HG03060 (cell line): ENCODE measurements around the gene TUBA4A.
A peak's percentile ranks its signal among the peaks of the same experiment; 100 is the strongest.

ENCODE experiments used
- ATAC-seq: cut with Tn5 transposase; IDR thresholded peaks from one replicate; pipeline ENCODE4 v1.9.1; 2021; ENCODE audit warnings: low read depth, moderate number of reproducible peaks; ENCODE audit not compliant: unreplicated experiment

The TUBA4A gene

DNA sequence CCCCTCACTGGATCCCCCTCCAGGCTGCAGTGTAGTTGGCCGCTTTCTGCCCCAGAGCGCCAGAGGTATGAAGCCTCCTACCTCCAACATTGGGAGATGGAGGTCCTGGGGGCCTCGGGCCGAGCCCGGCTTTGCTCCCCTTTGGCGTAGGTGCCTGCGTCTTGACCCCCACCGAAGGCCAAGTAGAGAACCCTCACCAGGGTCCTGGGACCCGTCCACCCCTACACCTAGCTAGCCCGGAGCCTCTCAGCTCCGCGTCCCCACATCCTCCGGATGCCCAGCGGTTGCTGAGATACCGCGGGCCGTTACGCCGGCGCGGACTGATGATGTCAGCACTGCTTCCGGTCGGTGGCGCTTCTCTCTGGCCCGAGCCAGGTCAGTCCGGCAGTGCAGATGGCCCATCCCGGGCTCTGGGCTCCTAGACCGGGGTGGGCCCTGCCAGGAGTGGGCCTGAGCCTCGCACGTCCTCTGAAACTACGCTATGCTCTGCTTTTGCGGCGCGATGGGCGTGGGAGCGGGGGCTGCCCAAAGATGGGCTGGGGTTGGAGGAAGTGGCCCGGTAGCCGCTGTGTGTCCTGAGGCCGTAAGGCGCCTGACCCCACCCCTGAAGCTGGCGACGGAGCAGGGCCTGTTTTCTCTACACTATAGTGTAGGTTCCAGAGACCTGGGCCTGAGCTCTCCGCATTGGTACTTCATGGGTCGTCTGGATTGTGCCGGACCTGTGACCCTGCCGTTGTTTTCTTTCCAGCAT is 8.4 kb downstream of the TUBA4A start, which contains the start of the genes GLB1L and STK16:
TSS of gene GLB1L (minus strand) at position 297 of the 751 bp plus-strand sequence. CDS start 1,871 bp downstream, outside the sequence.
TSS of gene STK16 (plus strand) at position 332 of the 751 bp plus-strand sequence. CDS start 521 bp downstream, outside the sequence.
- ATAC-seq = peak; percentile 52

DNA sequence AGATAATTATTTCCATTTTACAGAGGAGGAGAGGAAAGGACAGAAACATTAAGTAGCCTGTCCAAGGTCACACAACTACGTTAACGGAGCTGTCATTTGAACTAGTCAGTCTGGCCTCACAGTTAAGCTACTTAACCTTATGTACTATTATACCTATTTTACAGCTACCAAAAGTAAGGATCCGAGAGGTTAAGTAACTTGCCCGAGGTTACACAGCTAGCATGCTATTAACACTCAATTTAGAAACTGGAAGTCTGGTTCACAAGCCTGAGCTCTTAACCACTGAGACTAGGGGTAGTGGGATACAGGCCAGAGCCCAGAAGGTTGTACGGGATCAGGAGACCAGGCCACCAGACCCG is 8.9 kb downstream of the TUBA4A start:
- no peak for ATAC-seq

- ATAC-seq = no peak
Observed at GRCh38 chr2:219243291-219243761, 10.4 kb downstream of the TUBA4A start.

- ATAC-seq = no peak
Observed at GRCh38 chr2:219234331-219234730, 19.4 kb downstream of the TUBA4A start.

- no peak for ATAC-seq
Observed at GRCh38 chr2:219230059-219230540, 23.6 kb downstream of the TUBA4A start.

- ATAC-seq = peak; percentile 92
Observed at GRCh38 chr2:219229305-219230058, 24.2 kb downstream of the TUBA4A start, which contains the start of the genes ANKZF1 and ATG9A. TSS of gene ANKZF1 (plus strand) at chr2:219229806. CDS start at chr2:219230258, 452 bp downstream. TSS of gene ATG9A (minus strand) at chr2:219229636. CDS start at chr2:219228024, 1,612 bp downstream.

DNA sequence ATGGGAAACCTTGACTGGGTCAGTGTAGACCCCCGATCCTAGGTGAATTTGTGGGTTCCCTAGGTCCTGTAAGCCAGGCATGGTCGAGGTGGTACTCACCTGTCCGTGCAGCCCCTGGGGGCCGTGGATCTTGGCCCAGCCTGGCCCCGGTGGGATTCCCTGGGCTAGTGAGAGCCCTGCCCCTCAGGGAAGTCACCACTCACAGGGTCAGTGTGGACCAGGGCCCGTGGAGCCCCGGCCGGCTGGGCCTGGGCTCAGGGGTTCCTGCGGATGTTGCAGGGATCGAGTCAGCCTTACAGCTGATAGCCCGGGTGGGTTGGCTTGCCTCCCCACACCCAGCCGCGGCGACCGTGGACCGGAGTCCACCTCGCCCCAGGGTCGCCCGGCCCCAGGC is 24.8 kb downstream of the TUBA4A start:
- ATAC-seq = no peak

DNA sequence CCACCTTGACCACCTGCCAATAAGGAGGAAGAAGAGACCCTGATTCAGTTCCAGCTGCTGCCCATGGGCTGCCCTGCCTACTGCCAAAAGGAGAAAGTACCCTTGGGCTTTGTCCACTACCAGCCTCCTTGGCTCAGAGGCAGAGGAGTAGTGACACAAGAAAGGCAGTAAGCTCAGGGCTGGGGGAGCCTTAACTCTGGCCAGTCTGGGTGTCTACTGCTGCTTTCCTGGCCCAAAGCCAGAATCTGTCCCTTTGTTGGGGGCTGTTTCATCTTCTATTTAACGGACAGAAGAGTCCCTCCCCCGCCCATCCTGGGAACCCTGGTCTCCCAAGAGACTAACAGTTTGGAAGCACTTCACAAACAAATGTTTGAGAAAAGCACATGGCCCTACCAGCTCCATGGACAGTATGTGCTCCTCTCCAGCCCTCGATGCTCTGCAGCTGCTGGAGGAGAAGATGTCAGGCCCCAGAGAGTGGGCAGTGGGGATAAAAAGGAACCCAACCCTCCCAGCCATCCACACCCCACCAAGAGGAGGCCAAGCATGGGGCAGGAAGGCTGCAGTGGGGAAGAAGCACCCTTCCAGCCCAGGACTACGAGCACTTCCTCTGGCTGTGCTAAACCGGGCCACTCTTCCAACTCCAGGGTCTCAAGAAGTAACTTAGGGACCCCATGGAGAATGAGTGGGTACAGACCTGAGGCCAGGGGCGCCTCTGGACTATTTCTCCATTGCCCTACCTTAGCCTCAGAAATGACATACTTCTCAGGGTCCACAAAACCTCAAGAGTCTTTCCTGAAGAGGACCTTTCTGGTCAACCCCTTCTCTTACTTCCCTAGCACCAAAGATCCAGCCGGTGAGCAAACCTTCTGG is 25.4 kb downstream of the TUBA4A start:
- no peak for ATAC-seq

DNA sequence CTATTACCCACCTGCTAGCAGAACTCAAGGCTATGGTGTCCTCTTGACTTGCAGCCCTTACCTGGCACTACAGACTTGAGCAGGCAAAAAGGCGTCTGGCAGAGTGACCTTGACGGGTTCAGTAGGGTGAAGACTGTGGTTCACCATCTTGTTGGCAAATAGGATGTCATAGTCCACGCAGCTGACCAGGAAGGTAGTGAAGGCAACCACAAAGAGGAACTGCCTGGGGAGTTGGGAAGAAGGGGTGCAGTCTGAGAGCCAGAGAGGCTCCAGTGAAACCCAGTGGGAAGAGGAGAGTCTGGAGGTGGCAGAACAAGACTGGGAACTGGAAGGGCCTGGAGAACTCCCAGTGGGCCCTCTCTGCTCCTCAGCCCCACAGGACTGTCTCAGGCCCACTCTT is 28.4 kb downstream of the TUBA4A start:
- no peak for ATAC-seq

DNA sequence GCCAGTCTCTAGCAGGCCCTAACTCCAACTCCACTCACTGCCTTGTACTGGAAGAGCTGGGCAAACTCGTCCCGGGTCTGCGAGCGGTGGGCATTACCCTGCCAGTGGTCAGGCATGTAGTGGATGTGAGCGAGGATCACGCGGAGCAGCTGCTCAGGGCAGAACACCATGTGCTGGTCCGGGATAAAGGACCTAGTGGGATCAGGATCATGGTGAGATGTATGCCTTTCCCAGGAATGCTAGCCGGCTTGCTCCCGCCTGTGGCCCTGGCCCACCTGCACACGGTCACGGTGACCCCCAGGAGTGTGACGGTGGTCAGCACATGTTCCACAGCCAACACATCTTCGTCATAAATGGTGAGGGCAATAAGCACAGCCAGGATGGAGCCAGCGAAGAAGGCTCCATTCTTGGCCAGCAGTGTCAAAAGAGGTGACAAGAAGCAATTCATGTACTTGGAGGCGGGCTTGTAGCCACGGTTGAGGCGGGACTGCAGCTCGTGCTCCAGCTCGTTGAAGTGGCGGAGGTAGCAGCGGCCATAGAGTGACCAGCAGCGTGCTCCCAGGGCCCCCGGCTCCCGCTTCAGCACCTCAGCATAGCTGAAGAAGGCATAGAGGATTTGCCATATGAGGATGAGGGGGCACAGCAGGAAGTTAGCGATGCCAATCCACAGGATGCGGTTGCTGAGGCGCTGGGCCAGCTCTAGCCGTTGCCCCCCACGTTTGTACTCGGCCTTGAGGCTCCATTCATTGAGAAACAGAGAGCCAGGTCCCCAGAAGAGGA is 29.7 kb downstream of the TUBA4A start:
- ATAC-seq = no peak

- ATAC-seq = no peak
Observed at GRCh38 chr2:219221957-219222518, 31.7 kb downstream of the TUBA4A start.

- no peak for ATAC-seq
Observed at GRCh38 chr2:219220652-219221402, 32.9 kb downstream of the TUBA4A start.

- ATAC-seq = no peak
Observed at GRCh38 chr2:219219784-219220532, 33.8 kb downstream of the TUBA4A start.

DNA sequence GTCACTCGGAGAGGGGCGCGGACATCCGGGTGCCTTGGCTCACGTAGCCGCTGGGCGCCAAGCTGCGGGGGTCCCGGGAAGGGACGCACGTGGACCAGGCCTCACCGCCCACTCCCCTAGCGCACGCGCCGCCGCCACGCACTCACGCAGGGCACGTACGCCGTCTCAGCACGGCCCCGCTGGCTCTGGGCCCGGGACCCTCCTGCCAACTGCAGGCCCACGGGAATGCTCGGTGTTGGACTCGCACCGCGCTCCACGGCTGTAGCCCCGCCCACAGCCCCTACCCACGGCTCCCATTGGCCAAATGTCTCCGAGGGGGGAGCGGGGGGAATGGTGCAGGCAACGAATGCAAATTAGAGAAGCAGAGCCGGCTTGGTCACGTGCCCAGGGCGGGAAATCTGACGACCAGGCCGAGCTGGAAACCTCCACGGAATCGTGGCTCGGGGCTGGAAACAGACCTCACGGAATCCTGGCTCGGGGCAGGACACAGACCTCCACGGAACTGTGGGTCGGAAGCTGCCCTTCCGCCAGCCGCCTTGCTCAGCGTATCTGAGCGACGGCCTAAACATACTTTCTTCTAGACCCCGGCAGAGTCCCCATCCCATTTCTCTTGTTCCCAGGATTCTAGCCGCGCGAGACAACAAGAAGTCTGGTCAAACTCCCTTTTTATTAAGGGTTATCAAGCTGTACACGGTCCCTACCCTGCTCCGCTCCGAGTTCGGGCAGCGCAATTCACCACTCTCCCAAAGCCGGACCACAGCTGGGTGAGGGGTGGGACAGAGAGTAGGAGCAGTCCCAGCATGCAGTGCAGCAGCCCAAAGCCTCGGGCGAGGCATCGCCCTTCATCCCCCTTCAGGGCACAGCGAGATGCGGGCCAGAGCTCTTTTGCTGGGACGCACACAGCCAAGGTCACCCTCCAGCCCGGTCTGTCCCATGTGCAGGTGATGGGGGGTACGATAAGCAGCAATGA is 34.7 kb downstream of the TUBA4A start, which contains the start of gene ABCB6:
TSS of gene ABCB6 (minus strand) at position 227 of the 970 bp plus-strand sequence. CDS start 285 bp downstream, outside the sequence.
- peak; percentile 53 for ATAC-seq

DNA sequence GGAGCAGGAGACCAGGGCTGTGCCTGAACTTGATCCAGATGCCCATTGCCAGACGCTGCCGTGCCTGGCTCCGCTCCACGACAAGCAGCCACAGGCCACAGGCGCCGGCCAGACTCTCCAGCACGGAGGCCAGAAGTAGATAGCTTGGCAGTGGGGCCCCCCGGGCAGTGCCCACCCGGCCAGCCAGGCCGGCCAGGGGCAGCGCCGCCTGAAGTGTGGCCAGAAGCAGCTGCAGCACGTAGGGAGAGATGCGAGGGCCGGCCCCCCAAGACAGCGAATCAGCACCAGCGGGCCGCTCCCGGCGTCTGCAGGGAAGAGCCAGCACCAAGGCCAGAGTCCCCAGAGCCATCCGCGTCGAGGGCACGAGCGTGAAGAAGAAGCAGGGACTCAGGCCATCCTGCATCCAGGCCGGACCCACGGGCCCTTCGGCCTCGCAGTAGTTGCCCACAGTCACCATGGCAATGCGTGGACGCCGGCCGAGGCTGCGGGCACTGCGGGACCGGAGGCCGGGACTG is 35.4 kb downstream of the TUBA4A start:
- ATAC-seq = peak; percentile 12

DNA sequence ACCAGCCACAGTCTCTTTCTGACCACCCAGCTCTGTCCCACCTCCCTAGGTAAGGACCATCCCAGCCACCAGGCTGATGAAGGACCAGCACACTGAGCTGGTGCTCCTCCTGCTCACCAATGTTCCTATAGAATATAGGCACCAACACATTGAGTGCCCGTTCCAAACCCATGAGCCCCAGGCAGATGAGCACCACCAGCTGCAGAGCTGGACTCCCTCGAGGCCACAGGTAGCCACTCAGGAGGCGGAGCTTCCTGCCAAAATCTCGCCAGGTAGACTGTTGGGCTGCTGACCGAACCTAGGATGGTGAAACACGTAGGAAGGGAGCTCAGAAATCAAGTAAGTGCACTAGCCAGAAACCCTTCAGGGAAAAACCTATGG is 37.2 kb downstream of the TUBA4A start:
- no peak for ATAC-seq
